Breast epithelium (tissue), 3 donors: ENCODE measurements around the gene DHX58.

Source experiments
- CTCF ChIP-seq, 3 donors: fragments of 450-650 bp; IDR thresholded peaks; one replicate each; pipeline ENCODE4 v1.5.1; 2016 to 2017; ENCODE audit warnings: antibody characterized with exemption in 3 of 3, mild to moderate bottlenecking in 3 of 3, moderate library complexity in 3 of 3
- POLR2A ChIP-seq: fragments of 450-650 bp; IDR thresholded peaks from one replicate; pipeline ENCODE4 v1.6.1; 2016; ENCODE audit warnings: antibody characterized with exemption, mild to moderate bottlenecking, moderate library complexity

GRCh38 chr17:42077755-42078154 lies 34.8 kb downstream of the DHX58 start:
- TF ChIP-seq CTCF (IDR thresholded peaks at IDR 0.05) (no peak), POLR2A (no peak)
